HG03135 (cell line): ENCODE measurements around the gene NSG2.
A peak's percentile ranks its signal among the peaks of the same experiment; 100 is the strongest.
"Not testable (repeated sequence)": the region's sequence is repeated elsewhere in the genome, so short reads cannot be mapped to it uniquely, and the experiment has no call there.

Experiments used
- ATAC-seq: cut with Tn5 transposase; IDR thresholded peaks from one replicate; pipeline ENCODE4 v1.9.1; 2021; ENCODE audit warnings: mild to moderate bottlenecking, moderate library complexity; ENCODE audit not compliant: unreplicated experiment

NSG2 gene

GRCh38 chr5:174045470-174046025 is at the start of gene NSG2:
TSS of gene NSG2 (plus strand) at chr5:174045706. CDS start at chr5:174046756, 1,050 bp downstream.
- ATAC-seq = peak; percentile 98

DNA sequence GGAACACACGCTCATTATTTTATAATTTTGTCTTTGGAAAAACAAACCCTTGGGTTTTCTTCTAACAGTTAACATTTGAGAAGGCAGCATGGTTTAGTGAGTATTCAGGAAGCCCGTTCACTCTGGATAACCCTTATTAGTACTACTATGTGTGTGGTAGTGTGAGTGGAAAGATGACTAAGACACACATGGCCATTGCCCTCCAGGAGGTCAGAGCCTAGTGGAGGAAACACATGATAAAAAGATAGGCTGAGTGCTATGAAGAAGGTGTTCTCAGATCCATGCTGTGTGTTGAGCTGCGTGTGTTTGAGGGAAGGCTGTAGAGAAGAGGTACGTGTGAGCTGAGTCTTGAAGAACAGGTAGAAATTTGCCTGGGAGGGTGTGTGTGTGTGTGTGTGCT is 48.2 kb upstream of the NSG2 start:
- no peak for ATAC-seq

- ATAC-seq = no peak
Observed at GRCh38 chr5:173998531-173998930, 47.0 kb upstream of the NSG2 start.

- no peak for ATAC-seq
Observed at GRCh38 chr5:174000076-174000475, 45.4 kb upstream of the NSG2 start.

GRCh38 chr5:174003795-174004194 is 41.7 kb upstream of the NSG2 start:
- no peak for ATAC-seq

DNA sequence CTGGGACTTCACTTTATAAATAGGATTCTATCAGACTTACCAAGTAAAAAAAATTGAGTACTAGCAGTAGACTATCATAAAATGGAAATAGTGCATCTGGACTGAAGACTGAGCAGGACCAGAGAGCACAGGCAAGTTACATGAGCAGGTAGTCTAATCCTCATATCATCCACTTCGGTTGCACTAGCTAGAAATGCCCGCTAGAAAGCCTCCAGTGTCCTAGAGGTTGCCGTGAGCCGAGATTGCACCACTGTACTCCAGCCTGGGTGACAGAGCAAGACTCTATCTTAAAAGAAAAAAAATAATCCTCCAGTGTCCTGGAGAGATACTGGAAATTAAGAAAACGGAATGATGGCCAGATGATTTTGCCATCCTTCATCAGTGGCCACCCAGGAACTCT is 36.6 kb upstream of the NSG2 start:
- no peak for ATAC-seq

- ATAC-seq = no peak
Observed at GRCh38 chr5:174010365-174010764, 35.1 kb upstream of the NSG2 start.

- no peak for ATAC-seq
Observed at GRCh38 chr5:174011441-174011840, 34.1 kb upstream of the NSG2 start.

- not testable (repeated sequence) for ATAC-seq
Observed at GRCh38 chr5:174020069-174020927, 25.2 kb upstream of the NSG2 start.

DNA sequence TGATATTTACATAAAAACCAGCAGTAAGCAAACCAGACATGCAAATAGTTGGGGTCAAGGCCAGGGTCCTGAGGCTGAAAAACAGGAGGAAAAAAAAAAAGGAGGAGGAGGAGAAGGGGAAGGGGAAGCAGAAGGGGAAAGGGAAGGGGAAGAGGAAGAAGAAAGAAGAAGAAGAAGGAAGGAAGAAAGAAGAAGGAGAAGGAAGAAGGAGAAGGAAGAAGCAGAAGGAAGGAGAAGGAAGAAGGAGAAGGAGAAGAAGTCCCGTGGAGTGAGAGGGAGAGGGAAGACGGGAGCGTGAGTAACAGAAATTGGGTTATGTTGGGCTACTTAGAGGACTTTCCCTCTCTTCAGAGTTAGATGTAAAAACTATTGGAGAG is 24.6 kb upstream of the NSG2 start:
- no peak for ATAC-seq

- no peak for ATAC-seq
Observed at GRCh38 chr5:174022384-174023095, 23.0 kb upstream of the NSG2 start.

GRCh38 chr5:174030286-174030685 is 15.2 kb upstream of the NSG2 start:
- ATAC-seq = no peak

GRCh38 chr5:174044466-174045254 is 846 bp upstream of the NSG2 start:
- ATAC-seq = no peak

DNA sequence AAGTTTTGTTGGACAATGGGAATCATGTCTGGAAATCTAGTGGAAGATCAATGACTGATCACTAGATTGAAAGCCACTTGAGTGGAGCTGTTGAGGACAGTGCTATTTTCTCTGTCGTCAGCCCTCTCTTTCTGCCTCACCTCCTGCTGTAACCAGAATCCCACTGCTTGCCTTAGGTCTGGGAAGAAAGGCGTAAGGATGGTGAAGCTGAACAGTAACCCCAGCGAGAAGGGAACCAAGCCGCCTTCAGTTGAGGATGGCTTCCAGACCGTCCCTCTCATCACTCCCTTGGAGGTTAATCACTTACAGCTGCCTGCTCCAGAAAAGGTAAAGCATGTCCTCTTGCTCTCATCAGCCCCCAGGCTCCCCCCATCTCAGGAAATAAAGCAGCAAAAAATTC is 1.1 kb downstream of the NSG2 start:
- ATAC-seq = no peak

DNA sequence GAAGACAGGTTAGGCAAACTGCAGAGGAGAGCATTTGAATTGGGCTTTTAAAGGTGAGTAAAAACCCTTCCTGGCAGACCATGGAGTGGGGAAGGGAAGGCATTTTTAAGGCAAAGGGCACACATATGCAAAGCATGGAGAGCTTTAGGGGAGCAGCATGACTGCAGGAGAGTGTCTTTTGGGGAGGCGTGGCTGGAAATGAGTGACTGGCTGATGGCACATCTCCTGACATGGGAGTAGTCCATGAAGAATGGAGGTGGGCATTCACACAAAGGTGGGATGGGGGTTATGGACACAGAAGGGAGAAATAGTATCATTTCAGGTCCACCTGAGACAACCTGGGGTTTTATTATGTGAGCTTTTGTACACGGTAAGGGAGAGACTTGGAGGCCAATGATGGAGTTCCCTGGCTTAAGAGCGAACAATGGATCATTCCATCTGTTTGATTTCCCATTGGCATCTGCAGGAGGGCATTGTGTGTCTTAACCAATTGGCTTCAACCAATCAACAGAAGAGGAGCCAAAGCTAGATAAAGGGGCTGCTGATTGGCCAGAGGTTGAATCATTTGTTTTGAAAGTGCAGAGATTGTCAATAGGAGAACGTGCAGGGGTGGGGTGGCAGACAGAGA is 2.1 kb downstream of the NSG2 start:
- ATAC-seq = no peak

DNA sequence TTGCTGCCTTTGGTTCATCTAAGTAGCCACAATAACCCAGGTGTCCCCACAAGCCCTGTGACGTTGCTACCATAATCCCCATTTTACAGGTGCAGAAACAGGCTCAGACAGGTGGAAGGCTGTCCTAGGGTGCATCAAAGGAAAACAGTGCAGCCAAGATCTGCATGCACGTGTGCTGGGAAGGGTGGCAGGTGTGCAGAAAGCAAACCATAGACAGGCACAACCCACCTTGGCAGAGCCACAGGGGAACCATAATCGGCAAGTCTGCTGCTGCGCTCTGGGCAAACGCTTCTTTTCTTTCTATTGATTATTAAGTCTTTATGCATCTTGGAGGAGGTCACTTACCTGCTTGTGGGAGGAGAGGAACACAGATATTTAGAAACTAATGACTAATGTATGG is 7.1 kb downstream of the NSG2 start:
- ATAC-seq = no peak

- no peak for ATAC-seq
Observed at GRCh38 chr5:174053905-174054304, 8.4 kb downstream of the NSG2 start.

DNA sequence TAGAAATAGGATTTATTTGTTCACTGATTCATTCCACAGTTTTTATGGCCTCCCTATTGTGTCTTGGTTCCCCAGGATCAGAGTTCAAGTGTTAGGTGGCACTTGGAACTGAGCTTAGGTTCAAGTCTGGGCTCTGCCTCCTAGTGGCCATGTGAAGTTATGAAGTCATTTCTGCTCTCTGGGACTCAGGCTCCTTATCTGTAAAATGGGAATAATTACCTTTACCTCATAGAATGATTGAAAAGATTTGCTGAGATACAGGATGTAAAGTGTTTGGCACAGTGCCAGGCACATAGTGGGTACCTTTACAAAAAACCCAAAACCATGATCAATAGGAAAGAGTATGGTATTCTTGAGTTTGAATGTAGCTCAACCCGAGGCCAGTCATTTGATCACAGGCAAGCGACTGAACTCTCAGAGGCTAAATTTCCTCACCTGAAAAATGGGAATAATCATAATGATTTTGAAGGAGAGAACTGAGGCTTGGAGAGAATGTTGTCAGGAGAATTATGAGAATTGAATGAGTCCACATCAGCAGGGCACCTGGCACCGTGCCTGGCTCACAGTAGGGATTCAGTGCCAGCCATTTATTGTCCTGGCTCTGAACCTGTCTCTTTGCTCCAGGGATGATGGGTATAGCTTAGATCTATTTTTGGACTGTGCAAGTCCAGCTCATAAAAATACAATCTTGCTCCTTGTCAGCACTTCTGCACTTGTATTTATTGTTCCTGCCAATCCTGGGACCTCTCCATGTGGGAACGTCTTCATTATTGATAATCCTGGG is 10.8 kb downstream of the NSG2 start:
- ATAC-seq = no peak

GRCh38 chr5:174057206-174057605 is 11.7 kb downstream of the NSG2 start:
- ATAC-seq = no peak
